Measurements from ENCODE around the gene PLEKHA8. TPM values are rescaled to one million over a fixed set of nuclear protein-coding genes. Genes with fewer than 3 reads are reported as not detected.

The PLEKHA8 gene
- total and polyA plus RNA-seq, 2 of the 8 experiments (the other 6 are each of a cell fraction or from before 2014, with no cell fraction given), result 10.7 to 44.0 TPM

GRCh38 chr7:30019387-30019786, 8.8 kb upstream of the PLEKHA8 start (continued):
- TF ChIP-seq CHD7 (IDR thresholded peaks at IDR 0.05; ENCODE audit: insufficient replicate concordance, low read length), result no peak
- no peak for TF ChIP-seq CEBPB (IDR thresholded peaks at IDR 0.05; ENCODE audit: low read depth, low read length)
- TF ChIP-seq CTBP2 (IDR thresholded peaks at IDR 0.05; ENCODE audit: borderline replicate concordance, insufficient read depth, insufficient read length, low read length), result no peak
- no peak for TF ChIP-seq CBX8 (IDR thresholded peaks at IDR 0.05; ENCODE audit: borderline replicate concordance, low read depth, low read length)
- TF ChIP-seq RAD21 (IDR thresholded peaks at IDR 0.05 in 1 of 2, conservative IDR thresholded peaks at IDR 0.05 in 1 of 2; ENCODE audit: low read depth in 2 of 2, low read length in 2 of 2), result no peak
- TF ChIP-seq SP4 (IDR thresholded peaks at IDR 0.05; ENCODE audit: low read length), result no peak
- TF ChIP-seq RFX5 (IDR thresholded peaks at IDR 0.05; ENCODE audit: borderline replicate concordance, low read depth, low read length), result no peak
- TF ChIP-seq SIN3A (conservative IDR thresholded peaks at IDR 0.05 in 1 of 2, IDR thresholded peaks at IDR 0.05 in 1 of 2; ENCODE audit: low read depth in 1 of 2, low read length in 2 of 2), result no peak
- TF ChIP-seq YY1 (IDR thresholded peaks at IDR 0.05; ENCODE audit: low read depth, low read length), result no peak
- TF ChIP-seq ZNF274 (IDR thresholded peaks at IDR 0.05; ENCODE audit: borderline replicate concordance, extremely low read depth, low read length), result no peak
- TF ChIP-seq GABPA (IDR thresholded peaks at IDR 0.05; ENCODE audit: borderline replicate concordance, insufficient read depth, low read length), result no peak
